Brain microvascular endothelial cell (primary cell): Measurements from ENCODE around the gene KIAA1217.

Experiments
- DNase-seq: peaks from one replicate; pipeline ENCODE4 v3.0.0-alpha.2; 2020
- H3K27ac ChIP-seq: fragments of 250-450 bp; sonication (Bioruptor Pico); 2 replicates; pipeline ENCODE4 v1.5.1; 2020; ENCODE audit warnings: mild to moderate bottlenecking, moderate library complexity
- H3K27me3 ChIP-seq: fragments of 250-450 bp; sonication (Bioruptor Pico); replicated peaks from 2 replicates; pipeline ENCODE4 v1.5.1; 2020; ENCODE audit warnings: mild to moderate bottlenecking
- H3K36me3 ChIP-seq: fragments of 250-450 bp; sonication (Bioruptor Pico); replicated peaks from 2 replicates; pipeline ENCODE4 v1.5.1; 2020; ENCODE audit warnings: mild to moderate bottlenecking
- H3K4me3 ChIP-seq: 2 replicates; pipeline ENCODE4 v1.5.1; 2011; ENCODE audit warnings: low read depth, mild to moderate bottlenecking, control low read depth, low read length, moderate library complexity
- CTCF ChIP-seq: IDR thresholded peaks from 2 replicates; pipeline ENCODE4 v1.5.1; 2011; ENCODE audit warnings: low read depth, mild to moderate bottlenecking, moderate library complexity, low read length, control low read depth, inconsistent platforms; ENCODE audit errors: missing control alignments
- in situ Hi-C: cut with HindIII; loops from 2 replicates; pipeline ENCODE4 v1.10.0; 2017; ENCODE audit warnings: low sequenced_read_pairs, low pct_ligation_motif_present

Gene KIAA1217

GRCh38 chr10:24393201-24393600, 184.3 kb downstream of the KIAA1217 start:
- no peak overlapping the region for H3K27ac ChIP-seq
- TF ChIP-seq CTCF = no peak
- in situ Hi-C loops = no loop called here
- H3K4me3 ChIP-seq = no peak overlapping the region
- H3K36me3 ChIP-seq = no peaks in the 10 kb centered on the region
- no peak for DNase-seq
- no peaks in the 10 kb centered on the region for H3K27me3 ChIP-seq

GRCh38 chr10:24394461-24395190, 185.7 kb downstream of the KIAA1217 start:
- no peaks in the 10 kb centered on the region for H3K36me3 ChIP-seq
- no peak overlapping the region for H3K27ac ChIP-seq
- H3K27me3 ChIP-seq = no peaks in the 10 kb centered on the region
- no peak overlapping the region for H3K4me3 ChIP-seq
- no peak for DNase-seq
- in situ Hi-C loops = no loop called here
- no peak for TF ChIP-seq CTCF

GRCh38 chr10:24396396-24396795, 187.5 kb downstream of the KIAA1217 start:
- in situ Hi-C loops = no loop called here
- Histone ChIP-seq H3K27ac (no peak overlapping the region), H3K36me3 (no peaks in the 10 kb centered on the region), H3K4me3 (no peak overlapping the region), H3K27me3 (no peaks in the 10 kb centered on the region)
- peak; percentile 45 for TF ChIP-seq CTCF
- DNase-seq = no peak

GRCh38 chr10:24397662-24398061, 188.7 kb downstream of the KIAA1217 start:
- no peak overlapping the region for H3K4me3 ChIP-seq
- DNase-seq = no peak
- no peak overlapping the region for H3K27ac ChIP-seq
- no peak for TF ChIP-seq CTCF
- in situ Hi-C loops = no loop called here
- no peaks in the 10 kb centered on the region for H3K27me3 ChIP-seq
- H3K36me3 ChIP-seq = no peaks in the 10 kb centered on the region

- DNase-seq = no peak
- H3K27me3 ChIP-seq = no peaks in the 10 kb centered on the region
- H3K36me3 ChIP-seq = no peaks in the 10 kb centered on the region
- no peak overlapping the region for H3K4me3 ChIP-seq
- in situ Hi-C loops = no loop called here
- no peak for TF ChIP-seq CTCF
- no peak overlapping the region for H3K27ac ChIP-seq
These were observed 195.6 kb downstream of the KIAA1217 start for GRCh38 chr10:24404567-24404966.

- no peak for TF ChIP-seq CTCF
- H3K27me3 ChIP-seq = no peaks in the 10 kb centered on the region
- no peaks in the 10 kb centered on the region for H3K36me3 ChIP-seq
- no peak overlapping the region for H3K27ac ChIP-seq
- no peak overlapping the region for H3K4me3 ChIP-seq
- in situ Hi-C loops = no loop called here
- DNase-seq = no peak
These were observed 196.7 kb downstream of the KIAA1217 start for GRCh38 chr10:24405635-24406034.
